Loucy (cell line): ENCODE measurements around the gene FAM124A.

Experiments used
- H2AFZ ChIP-seq: fragments of 200-600 bp; sonication (generic); 2 replicates; pipeline ENCODE4 v1.6.0; 2016; ENCODE audit warnings: antibody characterized with exemption, mild to moderate bottlenecking, low read length, moderate library complexity
- H3F3A ChIP-seq: fragments of 200-600 bp; 2 replicates; pipeline ENCODE4 v1.6.0; 2016; ENCODE audit warnings: antibody characterized with exemption, low read depth, mild to moderate bottlenecking
- H3K27me3 ChIP-seq: fragments of 200-600 bp; sonication (generic); 2 replicates; pipeline ENCODE4 v1.6.1; 2014; ENCODE audit warnings: low read length, mild to moderate bottlenecking; ENCODE audit not compliant: insufficient read depth, poor library complexity, severe bottlenecking
- H3K36me3 ChIP-seq: fragments of 200-600 bp; sonication (generic); 2 replicates; pipeline ENCODE4 v1.6.1; 2016; ENCODE audit warnings: low read length; ENCODE audit not compliant: insufficient read depth
- H3K4me1 ChIP-seq: fragments of 200-600 bp; sonication (generic); 2 replicates; pipeline ENCODE4 v1.5.1; 2014; ENCODE audit warnings: low read length, mild to moderate bottlenecking; ENCODE audit not compliant: insufficient read depth, poor library complexity, severe bottlenecking
- H3K4me2 ChIP-seq: fragments of 200-600 bp; sonication (generic); 2 replicates; pipeline ENCODE4 v1.6.0; 2014; ENCODE audit warnings: antibody characterized with exemption, low read length, low read depth, mild to moderate bottlenecking; ENCODE audit not compliant: poor library complexity, severe bottlenecking
- H3K4me3 ChIP-seq: fragments of 200-600 bp; sonication (generic); 2 replicates; pipeline ENCODE4 v1.5.1; 2014; ENCODE audit warnings: low read length, mild to moderate bottlenecking, mixed read lengths; ENCODE audit not compliant: poor library complexity, severe bottlenecking
- H3K79me2 ChIP-seq: fragments of 200-600 bp; sonication (generic); 2 replicates; pipeline ENCODE4 v1.6.1; 2014; ENCODE audit warnings: low read length; ENCODE audit not compliant: insufficient read depth
- H3K9ac ChIP-seq: fragments of 200-600 bp; sonication (generic); 2 replicates; pipeline ENCODE4 v1.6.0; 2014; ENCODE audit warnings: mild to moderate bottlenecking, low read depth, low read length, moderate library complexity; ENCODE audit not compliant: poor library complexity, severe bottlenecking
- H3K9me2 ChIP-seq: fragments of 200-600 bp; sonication (generic); replicated peaks from 2 replicates; pipeline ENCODE4 v1.6.1; 2016; ENCODE audit warnings: low read depth, low read length, mixed read lengths
- H3K9me3 ChIP-seq: fragments of 200-600 bp; sonication (generic); 2 replicates; pipeline ENCODE4 v1.6.1; 2014; ENCODE audit warnings: mild to moderate bottlenecking, antibody characterized with exemption, low read length, low read depth; ENCODE audit not compliant: insufficient read depth
- H4K20me1 ChIP-seq: fragments of 200-600 bp; sonication (generic); 2 replicates; pipeline ENCODE4 v1.6.0; 2014; ENCODE audit warnings: antibody characterized with exemption, low read length, mild to moderate bottlenecking; ENCODE audit not compliant: insufficient read depth, poor library complexity, severe bottlenecking
- CTCF ChIP-seq: fragments of 200-600 bp; sonication (generic); conservative IDR thresholded peaks from 2 replicates; pipeline ENCODE4 v1.5.1; 2014; ENCODE audit warnings: mild to moderate bottlenecking, antibody characterized with exemption, low read length
- EZH2phosphoT487 ChIP-seq: fragments of 200-600 bp; IDR thresholded peaks from 2 replicates; pipeline ENCODE4 v1.6.1; 2018; ENCODE audit warnings: antibody characterized with exemption, mild to moderate bottlenecking, moderate library complexity, borderline replicate concordance

FAM124A gene

GRCh38 chr13:51303063-51303552 is 80.9 kb downstream of the FAM124A start:
- Histone ChIP-seq H3K4me3 (no peak overlapping the region), H4K20me1 (no peaks in the 10 kb centered on the region), H3K9ac (no peak overlapping the region), H3K27me3 (no peaks in the 10 kb centered on the region), H3K36me3 (no peaks in the 10 kb centered on the region), H3K79me2 (no peaks in the 10 kb centered on the region), H3K4me2 (no peak overlapping the region), H2AFZ (no peak overlapping the region), H3F3A (no peaks in the 10 kb centered on the region), H3K4me1 (no peaks in the 10 kb centered on the region), H3K9me3 (no peaks in the 10 kb centered on the region), H3K9me2 (no peaks in the 10 kb centered on the region)
- no peak for TF ChIP-seq CTCF
- TF ChIP-seq EZH2phosphoT487, result no peak

GRCh38 chr13:51303882-51304281 is 81.7 kb downstream of the FAM124A start:
- TF ChIP-seq CTCF, result no peak
- no peak for TF ChIP-seq EZH2phosphoT487
- H3K9me2 ChIP-seq, result no peaks in the 10 kb centered on the region
- H2AFZ ChIP-seq, result no peak overlapping the region
- no peak overlapping the region for H3K9ac ChIP-seq
- no peaks in the 10 kb centered on the region for H3F3A ChIP-seq
- no peaks in the 10 kb centered on the region for H4K20me1 ChIP-seq
- H3K4me2 ChIP-seq, result no peak overlapping the region
- H3K4me1 ChIP-seq, result no peaks in the 10 kb centered on the region
- H3K36me3 ChIP-seq, result no peaks in the 10 kb centered on the region
- H3K79me2 ChIP-seq, result no peaks in the 10 kb centered on the region
- H3K9me3 ChIP-seq, result no peaks in the 10 kb centered on the region
- no peak overlapping the region for H3K4me3 ChIP-seq
- no peaks in the 10 kb centered on the region for H3K27me3 ChIP-seq

- H3K27me3 ChIP-seq, result no peaks in the 10 kb centered on the region
- H3K4me3 ChIP-seq, result no peak overlapping the region
- H3K4me2 ChIP-seq, result no peak overlapping the region
- H3K9me3 ChIP-seq, result no peaks in the 10 kb centered on the region
- H3K4me1 ChIP-seq, result no peaks in the 10 kb centered on the region
- no peak overlapping the region for H2AFZ ChIP-seq
- no peak overlapping the region for H3K9ac ChIP-seq
- H3K79me2 ChIP-seq, result no peaks in the 10 kb centered on the region
- H3K36me3 ChIP-seq, result no peaks in the 10 kb centered on the region
- no peaks in the 10 kb centered on the region for H3K9me2 ChIP-seq
- no peaks in the 10 kb centered on the region for H4K20me1 ChIP-seq
- H3F3A ChIP-seq, result no peaks in the 10 kb centered on the region
- TF ChIP-seq CTCF, result no peak
- TF ChIP-seq EZH2phosphoT487, result no peak
Measured at GRCh38 chr13:51305271-51305967, 83.2 kb downstream of the FAM124A start.
